Neural progenitor cell (in vitro differentiated cells): ENCODE measurements around the gene LAMA2.

Experiments
- CTCF ChIP-seq: fragments of 200-600 bp; sonication (generic); IDR thresholded peaks from 2 replicates; pipeline ENCODE4 v1.5.1; 2017; ENCODE audit warnings: antibody characterized with exemption, mild to moderate bottlenecking
- EZH2 ChIP-seq: fragments of 200-600 bp; sonication (generic); IDR thresholded peaks from 2 replicates; pipeline ENCODE4 v1.6.1; 2017; ENCODE audit warnings: antibody characterized with exemption, mild to moderate bottlenecking, moderate library complexity
- EZH2phosphoT487 ChIP-seq: fragments of 200-600 bp; sonication (generic); IDR thresholded peaks from 2 replicates; pipeline ENCODE4 v1.6.1; 2017; ENCODE audit warnings: antibody characterized with exemption

GRCh38 chr6:129507059-129507807, 624.3 kb downstream of the LAMA2 start:
- TF ChIP-seq CTCF (no peak), EZH2 (no peak), EZH2phosphoT487 (no peak)
